ENCODE measurements around the gene AFAP1L2. TPM values are rescaled to one million over a fixed set of nuclear protein-coding genes. Genes with fewer than 3 reads are reported as not detected.

Gene AFAP1L2
- total RNA-seq, 2 experiments from 2014 or later: 0.36 to 0.50 TPM

DNA sequence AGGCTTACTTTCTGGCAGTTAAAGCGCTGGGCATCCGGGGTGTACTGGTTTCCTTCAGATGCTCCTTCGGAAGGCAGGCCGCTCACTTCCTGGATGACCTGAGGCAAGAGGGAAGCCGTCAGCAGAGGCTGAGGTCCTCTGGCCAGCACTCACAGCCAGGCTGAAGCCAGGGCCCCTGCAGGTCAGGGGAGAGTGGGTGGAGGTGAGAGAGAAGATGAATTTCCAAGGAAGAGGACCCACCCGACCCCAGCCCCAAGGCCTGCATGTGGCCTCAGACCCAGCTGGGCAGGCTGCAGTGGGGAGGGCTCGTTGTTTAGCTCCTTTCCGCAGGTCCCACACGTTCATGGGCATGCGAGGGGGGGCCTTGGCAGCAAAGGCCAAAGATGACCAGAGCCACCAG is 94.0 kb downstream of the AFAP1L2 start:
- intact Hi-C loops (cut with DNase I, micrococcal nuclease): no loop called here
- POLR2A ChIA-PET: no interaction called here
- no peaks in the 10 kb centered on the region for H3K36me3 Mint-ChIP-seq (ENCODE audit: low read depth)
- no peaks in the 10 kb centered on the region for H3K4me1 Mint-ChIP-seq (ENCODE audit: low read depth)
- no peak for DNase-seq
- H3K36me3 ChIP-seq (ENCODE audit: insufficient read depth, low read length): no peaks in the 10 kb centered on the region
- H3K9me3 Mint-ChIP-seq: no peaks in the 10 kb centered on the region
- CTCF ChIA-PET: no interaction called here
- no peak overlapping the region for H3K4me3 Mint-ChIP-seq
- no peak for TF ChIP-seq CTCF (IDR thresholded peaks at IDR 0.05)
- H3K9me3 ChIP-seq (ENCODE audit: control insufficient read depth in 1 of 2, insufficient read depth in 1 of 2, low read length in 2 of 2): peaks cover 0 to 5% of the 10 kb centered on the region in 2 experiments
- no peaks in the 10 kb centered on the region for H3K27me3 ChIP-seq (ENCODE audit: control insufficient read depth in 1 of 2, insufficient read depth in 2 of 2, low read length in 2 of 2)
- no peaks in the 10 kb centered on the region for H3K27me3 Mint-ChIP-seq
- H3K4me3 ChIP-seq (ENCODE audit: low read length): no peak overlapping the region
- no peak overlapping the region for H3K27ac Mint-ChIP-seq
- ATAC-seq (ENCODE audit: poor library complexity): no peak
- H3K27ac ChIP-seq (ENCODE audit: low read depth in 1 of 2, low read length in 2 of 2): no peak overlapping the region
- no peaks in the 10 kb centered on the region for H3K4me1 ChIP-seq (ENCODE audit: insufficient read depth, low read length)

- Histone ChIP-seq H3K27ac (ENCODE audit: low read depth in 1 of 2, low read length in 2 of 2) (no peak overlapping the region), H3K4me3 (ENCODE audit: low read length) (no peak overlapping the region), H3K4me1 (ENCODE audit: insufficient read depth, low read length) (peaks cover 4% of the 10 kb centered on the region), H3K36me3 (ENCODE audit: insufficient read depth, low read length) (no peaks in the 10 kb centered on the region), H3K27me3 (ENCODE audit: control insufficient read depth in 1 of 2, insufficient read depth in 2 of 2, low read length in 2 of 2) (no peaks in the 10 kb centered on the region), H3K9me3 (ENCODE audit: control insufficient read depth in 1 of 2, insufficient read depth in 1 of 2, low read length in 2 of 2) (peaks cover 0 to 5% of the 10 kb centered on the region in 2 experiments)
- peaks cover 5% of the 10 kb centered on the region for H3K4me1 Mint-ChIP-seq (ENCODE audit: low read depth)
- ATAC-seq (ENCODE audit: poor library complexity) (no peak), DNase-seq (no peak)
- POLR2A ChIA-PET: no interaction called here
- H3K36me3 Mint-ChIP-seq (ENCODE audit: low read depth): no peaks in the 10 kb centered on the region
- H3K27ac Mint-ChIP-seq: no peak overlapping the region
- no peak overlapping the region for H3K4me3 Mint-ChIP-seq
- H3K27me3 Mint-ChIP-seq: no peaks in the 10 kb centered on the region
- no peak for TF ChIP-seq CTCF (IDR thresholded peaks at IDR 0.05)
- CTCF ChIA-PET: no interaction called here
- H3K9me3 Mint-ChIP-seq: no peaks in the 10 kb centered on the region
- intact Hi-C loops (cut with DNase I, micrococcal nuclease): loop anchor here in 1 of 2 experiments (5.0 to 10.0 kb wide), 2 partner anchors 163 to 575 kb away; no protein-coding TSS in a partner anchor
These were observed 95.0 kb downstream of the AFAP1L2 start for GRCh38 chr10:114309364-114309651.

DNA sequence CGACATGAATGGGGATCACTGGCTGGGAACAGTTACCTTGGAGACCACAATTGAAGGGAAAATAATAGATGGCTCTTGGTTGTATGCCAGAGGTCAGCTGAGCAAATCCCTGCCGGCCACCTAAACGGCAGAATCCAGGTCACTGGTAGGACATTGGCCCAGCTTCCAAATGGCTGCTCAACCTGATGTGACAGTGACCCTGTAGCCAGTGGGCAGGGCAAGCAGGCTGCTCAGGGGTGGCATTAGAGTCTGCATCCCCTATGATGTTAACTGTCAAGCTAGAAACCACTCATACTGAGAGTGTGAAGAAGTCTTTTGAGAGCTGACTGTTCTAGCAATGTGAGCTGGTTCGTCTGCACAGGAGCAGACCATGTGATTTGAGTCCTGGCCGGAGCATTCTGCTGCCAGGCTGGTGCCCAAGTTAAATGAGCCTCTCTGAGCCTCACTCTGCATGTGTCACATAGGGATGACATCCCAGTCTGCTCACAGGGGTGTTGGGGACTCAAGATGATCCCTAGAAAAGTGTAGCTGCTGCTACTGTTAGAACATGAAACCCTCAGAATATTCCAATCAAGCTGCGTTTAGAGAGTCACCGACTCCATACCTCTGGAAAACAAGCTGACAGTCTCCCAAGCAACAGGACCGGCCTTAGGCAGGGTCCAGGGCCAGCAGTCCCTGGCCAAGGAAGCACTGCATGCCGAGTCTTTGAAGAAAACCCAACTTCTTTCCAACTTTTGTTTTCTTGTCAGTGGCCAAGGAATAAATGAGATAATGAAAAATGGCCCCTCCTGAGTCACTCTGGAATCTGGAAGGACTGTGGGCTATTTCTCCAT is 95.6 kb downstream of the AFAP1L2 start:
- intact Hi-C loops (cut with DNase I, micrococcal nuclease): loop anchor here in 1 of 2 experiments (5.0 to 10.0 kb wide), 2 partner anchors 164 to 576 kb away; no protein-coding TSS in a partner anchor
- peaks cover 10% of the 10 kb centered on the region for H3K4me1 Mint-ChIP-seq (ENCODE audit: low read depth)
- no peaks in the 10 kb centered on the region for H3K27me3 Mint-ChIP-seq
- Histone ChIP-seq H3K27ac (ENCODE audit: low read depth in 1 of 2, low read length in 2 of 2) (no peak overlapping the region), H3K4me1 (ENCODE audit: insufficient read depth, low read length) (peaks cover 10% of the 10 kb centered on the region), H3K27me3 (ENCODE audit: control insufficient read depth in 1 of 2, insufficient read depth in 2 of 2, low read length in 2 of 2) (no peaks in the 10 kb centered on the region), H3K36me3 (ENCODE audit: insufficient read depth, low read length) (no peaks in the 10 kb centered on the region), H3K9me3 (ENCODE audit: control insufficient read depth in 1 of 2, insufficient read depth in 1 of 2, low read length in 2 of 2) (peaks cover 0 to 2% of the 10 kb centered on the region in 2 experiments), H3K4me3 (ENCODE audit: low read length) (no peak overlapping the region)
- H3K9me3 Mint-ChIP-seq: no peaks in the 10 kb centered on the region
- no peaks in the 10 kb centered on the region for H3K36me3 Mint-ChIP-seq (ENCODE audit: low read depth)
- CTCF ChIA-PET: no interaction called here
- POLR2A ChIA-PET: no interaction called here
- no peak for TF ChIP-seq CTCF (IDR thresholded peaks at IDR 0.05)
- no peak for ATAC-seq (ENCODE audit: poor library complexity)
- no peak overlapping the region for H3K4me3 Mint-ChIP-seq
- no peak overlapping the region for H3K27ac Mint-ChIP-seq
- DNase-seq: no peak
